ENCODE measurements around the gene IGDCC3.

The IGDCC3 gene

GRCh38 chr15:65307978-65308377 lies 69.8 kb downstream of the IGDCC3 start:
- Histone ChIP-seq H3K27ac (replicated peaks) (no peak overlapping the region), H3K27me3 (ENCODE audit: insufficient read depth, poor library complexity, severe bottlenecking) (no peaks in the 10 kb centered on the region), H3K4me3 (replicated peaks; ENCODE audit: insufficient read depth, low read length) (no peak overlapping the region)
- DNase-seq (ENCODE audit: low read depth in 1 of 2, low spot score in 1 of 2) = no peak
- TF ChIP-seq SPI1 (IDR thresholded peaks at IDR 0.05; ENCODE audit: borderline replicate concordance, low read depth) (no peak), CTCF (IDR thresholded peaks at IDR 0.05; ENCODE audit: insufficient read depth, low read length) (no peak), POLR2AphosphoS5 (IDR thresholded peaks at IDR 0.05; ENCODE audit: low read depth) (no peak), GABPA (IDR thresholded peaks at IDR 0.05; ENCODE audit: low read depth) (no peak)
- TF ChIP-seq, protein P1, sequence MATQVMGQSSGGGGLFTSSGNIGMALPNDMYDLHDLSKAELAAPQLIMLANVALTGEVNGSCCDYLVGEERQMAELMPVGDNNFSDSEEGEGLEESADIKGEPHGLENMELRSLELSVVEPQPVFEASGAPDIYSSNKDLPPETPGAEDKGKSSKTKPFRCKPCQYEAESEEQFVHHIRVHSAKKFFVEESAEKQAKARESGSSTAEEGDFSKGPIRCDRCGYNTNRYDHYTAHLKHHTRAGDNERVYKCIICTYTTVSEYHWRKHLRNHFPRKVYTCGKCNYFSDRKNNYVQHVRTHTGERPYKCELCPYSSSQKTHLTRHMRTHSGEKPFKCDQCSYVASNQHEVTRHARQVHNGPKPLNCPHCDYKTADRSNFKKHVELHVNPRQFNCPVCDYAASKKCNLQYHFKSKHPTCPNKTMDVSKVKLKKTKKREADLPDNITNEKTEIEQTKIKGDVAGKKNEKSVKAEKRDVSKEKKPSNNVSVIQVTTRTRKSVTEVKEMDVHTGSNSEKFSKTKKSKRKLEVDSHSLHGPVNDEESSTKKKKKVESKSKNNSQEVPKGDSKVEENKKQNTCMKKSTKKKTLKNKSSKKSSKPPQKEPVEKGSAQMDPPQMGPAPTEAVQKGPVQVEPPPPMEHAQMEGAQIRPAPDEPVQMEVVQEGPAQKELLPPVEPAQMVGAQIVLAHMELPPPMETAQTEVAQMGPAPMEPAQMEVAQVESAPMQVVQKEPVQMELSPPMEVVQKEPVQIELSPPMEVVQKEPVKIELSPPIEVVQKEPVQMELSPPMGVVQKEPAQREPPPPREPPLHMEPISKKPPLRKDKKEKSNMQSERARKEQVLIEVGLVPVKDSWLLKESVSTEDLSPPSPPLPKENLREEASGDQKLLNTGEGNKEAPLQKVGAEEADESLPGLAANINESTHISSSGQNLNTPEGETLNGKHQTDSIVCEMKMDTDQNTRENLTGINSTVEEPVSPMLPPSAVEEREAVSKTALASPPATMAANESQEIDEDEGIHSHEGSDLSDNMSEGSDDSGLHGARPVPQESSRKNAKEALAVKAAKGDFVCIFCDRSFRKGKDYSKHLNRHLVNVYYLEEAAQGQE (IDR thresholded peaks at IDR 0.05; ENCODE audit: insufficient replicate concordance, low read depth) = no peak

- Histone ChIP-seq H3K4me3 (replicated peaks; ENCODE audit: insufficient read depth, low read length) (no peak overlapping the region), H3K27ac (replicated peaks) (no peak overlapping the region), H3K27me3 (ENCODE audit: insufficient read depth, poor library complexity, severe bottlenecking) (no peaks in the 10 kb centered on the region)
- TF ChIP-seq SPI1 (IDR thresholded peaks at IDR 0.05; ENCODE audit: borderline replicate concordance, low read depth) = no peak
- no peak for TF ChIP-seq GABPA (IDR thresholded peaks at IDR 0.05; ENCODE audit: low read depth)
- TF ChIP-seq, protein P1 (IDR thresholded peaks at IDR 0.05; ENCODE audit: insufficient replicate concordance, low read depth) = no peak
- TF ChIP-seq POLR2AphosphoS5 (IDR thresholded peaks at IDR 0.05; ENCODE audit: low read depth) = no peak
- no peak for TF ChIP-seq CTCF (IDR thresholded peaks at IDR 0.05; ENCODE audit: insufficient read depth, low read length)
- DNase-seq (ENCODE audit: low read depth in 1 of 2, low spot score in 1 of 2) = no peak
Observed at GRCh38 chr15:65306551-65306950, 71.3 kb downstream of the IGDCC3 start.

GRCh38 chr15:65305776-65306175 lies 72.0 kb downstream of the IGDCC3 start:
- Histone ChIP-seq H3K27me3 (ENCODE audit: insufficient read depth, poor library complexity, severe bottlenecking) (no peaks in the 10 kb centered on the region), H3K27ac (replicated peaks) (no peak overlapping the region), H3K4me3 (replicated peaks; ENCODE audit: insufficient read depth, low read length) (no peak overlapping the region)
- no peak for DNase-seq (ENCODE audit: low read depth in 1 of 2, low spot score in 1 of 2)
- TF ChIP-seq GABPA (IDR thresholded peaks at IDR 0.05; ENCODE audit: low read depth) (no peak), CTCF (IDR thresholded peaks at IDR 0.05; ENCODE audit: insufficient read depth, low read length) (no peak), SPI1 (IDR thresholded peaks at IDR 0.05; ENCODE audit: borderline replicate concordance, low read depth) (no peak), POLR2AphosphoS5 (IDR thresholded peaks at IDR 0.05; ENCODE audit: low read depth) (no peak)
- TF ChIP-seq, protein P1 (IDR thresholded peaks at IDR 0.05; ENCODE audit: insufficient replicate concordance, low read depth) = no peak
